WTC11 (cell line): Measurements from ENCODE around the gene ITIH2. TPM values are rescaled to one million over a fixed set of nuclear protein-coding genes. Genes with fewer than 3 reads are reported as not detected.
"Not testable (repeated sequence)": the region's sequence is repeated elsewhere in the genome, so short reads cannot be mapped to it uniquely, and the experiment has no call there.

Source experiments
- ATAC-seq: fragments of 200-7000 bp; cut with Tn5 transposase; 2 replicates; pipeline ENCODE4 v1.10.0; 2021; ENCODE audit warnings: mild to moderate bottlenecking, moderate library complexity
- CTCF ChIA-PET: fragments of 300-600 bp; sonication (Branson Sonifier 250); formaldehyde crosslinking; loops from one replicate; lab custom pipeline; 2021; ENCODE audit warnings: antibody characterized with exemption; lab: Charles Lee
- POLR2A ChIA-PET: fragments of 350-600 bp; sonication (Branson Sonifier 250); formaldehyde crosslinking; loops from one replicate; lab custom pipeline; 2021; ENCODE audit warnings: antibody characterized with exemption; lab: Charles Lee
- DNase-seq: peaks from one replicate; pipeline ENCODE4 v3.0.0; 2021; ENCODE audit warnings: low spot score
- H3K27ac Mint-ChIP-seq: 2 replicates; pipeline ENCODE4 v1.8.0; 2021; ENCODE audit warnings: mixed read lengths
- H3K27me3 Mint-ChIP-seq: 2 replicates; pipeline ENCODE4 v1.8.0; 2021; ENCODE audit warnings: low read depth, mild to moderate bottlenecking, moderate library complexity, mixed read lengths
- H3K36me3 Mint-ChIP-seq: 2 replicates; pipeline ENCODE4 v1.8.0; 2021; ENCODE audit warnings: mixed read lengths
- H3K4me1 Mint-ChIP-seq: 2 replicates; pipeline ENCODE4 v1.8.0; 2022; ENCODE audit warnings: mixed read lengths
- H3K4me3 Mint-ChIP-seq: 2 replicates; pipeline ENCODE4 v1.8.0; 2021; ENCODE audit warnings: mild to moderate bottlenecking, moderate library complexity, mixed read lengths
- H3K9me3 Mint-ChIP-seq: 2 replicates; pipeline ENCODE4 v1.8.0; 2021; ENCODE audit warnings: mixed read lengths
- ATF1 ChIP-seq: sonication (generic); formaldehyde crosslinking; IDR thresholded peaks from 2 replicates; pipeline ENCODE4 v1.8.1; 2023; ENCODE audit warnings: mild to moderate bottlenecking, moderate library complexity, missing genetic modification reagents
- CREM ChIP-seq: sonication (generic); formaldehyde crosslinking; IDR thresholded peaks from 2 replicates; pipeline ENCODE4 v1.8.1; 2022; ENCODE audit warnings: mild to moderate bottlenecking, missing genetic modification reagents, moderate library complexity
- GABPB1 ChIP-seq: sonication (generic); formaldehyde crosslinking; IDR thresholded peaks from 2 replicates; pipeline ENCODE4 v1.8.1; 2023; ENCODE audit warnings: mild to moderate bottlenecking, missing genetic modification reagents
- HMGXB4 ChIP-seq: sonication (generic); formaldehyde crosslinking; IDR thresholded peaks from 2 replicates; pipeline ENCODE4 v1.8.1; 2023; ENCODE audit warnings: mild to moderate bottlenecking, moderate library complexity, missing genetic modification reagents
- MLX ChIP-seq: sonication (generic); formaldehyde crosslinking; IDR thresholded peaks from 2 replicates; pipeline ENCODE4 v1.8.1; 2023; ENCODE audit warnings: mild to moderate bottlenecking, missing genetic modification reagents, moderate library complexity
- MXD4 ChIP-seq: fragments of 250-450 bp; sonication (Bioruptor Pico); IDR thresholded peaks from 2 replicates; pipeline ENCODE4 v1.8.0; 2021; ENCODE audit warnings: mild to moderate bottlenecking, moderate library complexity, borderline replicate concordance
- MYBL2 ChIP-seq: sonication (generic); formaldehyde crosslinking; IDR thresholded peaks from 2 replicates; pipeline ENCODE4 v1.8.1; 2023; ENCODE audit warnings: mild to moderate bottlenecking, moderate library complexity, missing genetic modification reagents
- NR3C1 ChIP-seq: sonication (generic); formaldehyde crosslinking; conservative IDR thresholded peaks from 2 replicates; pipeline ENCODE4 v1.8.1; 2023; ENCODE audit warnings: low read depth, mild to moderate bottlenecking, missing genetic modification reagents
- OVOL2 ChIP-seq: fragments of 250-450 bp; sonication (Bioruptor Pico); IDR thresholded peaks from 2 replicates; pipeline ENCODE4 v1.9.0; 2021; ENCODE audit warnings: mild to moderate bottlenecking, borderline replicate concordance
- SP1 ChIP-seq: sonication (generic); formaldehyde crosslinking; conservative IDR thresholded peaks from 2 replicates; pipeline ENCODE4 v1.8.1; 2022; ENCODE audit warnings: missing genetic modification reagents
- ZNF232 ChIP-seq: sonication (generic); formaldehyde crosslinking; IDR thresholded peaks from 2 replicates; pipeline ENCODE4 v1.8.0; 2022; ENCODE audit warnings: mild to moderate bottlenecking, missing genetic modification reagents
- ZNF396 ChIP-seq: fragments of 250-450 bp; sonication (Bioruptor Pico); IDR thresholded peaks from 2 replicates; pipeline ENCODE4 v1.8.0; 2021; ENCODE audit warnings: mild to moderate bottlenecking, moderate library complexity, borderline replicate concordance
- total RNA-seq: library from RNA; stranded (reverse); gene quantifications from 3 replicates; pipeline ENCODE4 v1.2.3, GENCODE V29; 2021
- TF ChIP-seq, protein P1 (sequence below): fragments of 200-600 bp; IDR thresholded peaks from 2 replicates; pipeline ENCODE4 v1.8.0; 2022; ENCODE audit warnings: antibody characterized with exemption
- TF ChIP-seq, protein P2 (sequence below): fragments of 250-450 bp; sonication (Bioruptor Pico); IDR thresholded peaks from 2 replicates; pipeline ENCODE4 v1.9.0; 2021; ENCODE audit warnings: mild to moderate bottlenecking

The ITIH2 gene
- total RNA-seq, 1 experiment from 2014 or later: 0.83 TPM

DNA sequence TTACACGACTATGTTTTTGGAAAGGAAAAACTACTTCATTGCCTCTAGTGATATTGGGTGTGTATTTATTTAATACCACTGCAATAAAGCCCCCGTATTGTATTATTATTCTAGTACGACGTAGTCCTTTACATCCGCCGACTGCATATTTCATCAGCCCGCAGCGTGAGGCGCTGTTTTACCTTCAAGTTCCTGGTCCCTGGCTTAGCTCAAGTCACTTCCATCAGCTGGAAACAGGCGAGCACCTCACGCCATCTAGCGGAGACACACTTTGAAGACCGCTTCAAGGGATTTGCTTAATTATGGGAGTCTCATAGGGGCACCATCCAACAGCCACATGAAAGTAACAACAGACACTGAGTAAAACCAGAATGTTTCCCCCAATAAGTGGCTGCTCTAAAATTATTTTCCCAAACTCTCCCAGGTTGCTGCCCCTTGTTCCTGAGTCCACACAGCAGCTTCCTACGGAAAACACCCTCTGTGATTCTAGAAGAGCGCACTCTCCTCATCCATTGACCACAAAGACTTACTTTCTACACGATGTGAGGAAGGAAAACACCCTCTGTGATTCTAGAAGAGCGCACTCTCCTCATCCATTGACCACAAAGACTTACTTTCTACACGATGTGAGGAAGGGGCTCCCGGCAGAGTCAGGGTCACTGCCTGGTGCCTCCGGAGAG is 15.7 kb upstream of the ITIH2 start:
- Mint-ChIP-seq H3K4me3 (no peak overlapping the region), H3K27me3 (peaks cover 7% of the 10 kb centered on the region; the same call in 1 of the 2 replicates), H3K9me3 (peaks cover 53% of the 10 kb centered on the region), H3K4me1 (no peaks in the 10 kb centered on the region), H3K27ac (no peak overlapping the region), H3K36me3 (peaks cover 24% of the 10 kb centered on the region)
- DNase-seq (peak; percentile 86), ATAC-seq (peak; percentile 98)
- ChIA-PET POLR2A (interaction anchor here (2.0 kb wide), 1 partner anchor 162 kb away, joined by 9 read pairs; no protein-coding TSS in a partner anchor), CTCF (interaction anchor here (0.6 to 3.7 kb wide), 41 partner anchors 11 to 1615 kb away, joined by 3 to 96 read pairs (median 4); partner anchors contain the start of genes ATP5F1C, ITIH5, KIN and TAF3)
- TF ChIP-seq GABPB1 (CRISPR knock-in tag): peak; percentile 91
- TF ChIP-seq HMGXB4 (CRISPR knock-in tag): peak; percentile 52; the same call in 1 of the 2 replicates
- TF ChIP-seq, protein P1, sequence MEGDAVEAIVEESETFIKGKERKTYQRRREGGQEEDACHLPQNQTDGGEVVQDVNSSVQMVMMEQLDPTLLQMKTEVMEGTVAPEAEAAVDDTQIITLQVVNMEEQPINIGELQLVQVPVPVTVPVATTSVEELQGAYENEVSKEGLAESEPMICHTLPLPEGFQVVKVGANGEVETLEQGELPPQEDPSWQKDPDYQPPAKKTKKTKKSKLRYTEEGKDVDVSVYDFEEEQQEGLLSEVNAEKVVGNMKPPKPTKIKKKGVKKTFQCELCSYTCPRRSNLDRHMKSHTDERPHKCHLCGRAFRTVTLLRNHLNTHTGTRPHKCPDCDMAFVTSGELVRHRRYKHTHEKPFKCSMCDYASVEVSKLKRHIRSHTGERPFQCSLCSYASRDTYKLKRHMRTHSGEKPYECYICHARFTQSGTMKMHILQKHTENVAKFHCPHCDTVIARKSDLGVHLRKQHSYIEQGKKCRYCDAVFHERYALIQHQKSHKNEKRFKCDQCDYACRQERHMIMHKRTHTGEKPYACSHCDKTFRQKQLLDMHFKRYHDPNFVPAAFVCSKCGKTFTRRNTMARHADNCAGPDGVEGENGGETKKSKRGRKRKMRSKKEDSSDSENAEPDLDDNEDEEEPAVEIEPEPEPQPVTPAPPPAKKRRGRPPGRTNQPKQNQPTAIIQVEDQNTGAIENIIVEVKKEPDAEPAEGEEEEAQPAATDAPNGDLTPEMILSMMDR: peak; percentile 64; the same call in 1 of the 2 replicates
- no peak for TF ChIP-seq ZNF396
- no peak for TF ChIP-seq ZNF232 (CRISPR knock-in tag)
- TF ChIP-seq MXD4 (CRISPR knock-in tag): no peak
- TF ChIP-seq ATF1 (CRISPR knock-in tag): no peak
- TF ChIP-seq SP1 (CRISPR knock-in tag): 0 out of 2 replicates have a peak, but pooled peaks have one; percentile 37
- TF ChIP-seq MYBL2 (CRISPR knock-in tag): no peak
- TF ChIP-seq, protein P2, sequence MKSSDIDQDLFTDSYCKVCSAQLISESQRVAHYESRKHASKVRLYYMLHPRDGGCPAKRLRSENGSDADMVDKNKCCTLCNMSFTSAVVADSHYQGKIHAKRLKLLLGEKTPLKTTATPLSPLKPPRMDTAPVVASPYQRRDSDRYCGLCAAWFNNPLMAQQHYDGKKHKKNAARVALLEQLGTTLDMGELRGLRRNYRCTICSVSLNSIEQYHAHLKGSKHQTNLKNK (CRISPR knock-in tag): no peak

- no peak for ATAC-seq
- ChIA-PET CTCF (interaction anchor here (1.0 kb wide), 1 partner anchor 164 kb away, joined by 3 read pairs; no protein-coding TSS in a partner anchor), POLR2A (no interaction called here)
- Mint-ChIP-seq H3K27me3 (no peaks in the 10 kb centered on the region), H3K36me3 (peaks cover 36% of the 10 kb centered on the region), H3K9me3 (peaks cover 59% of the 10 kb centered on the region), H3K27ac (no peak overlapping the region), H3K4me1 (no peaks in the 10 kb centered on the region), H3K4me3 (no peak overlapping the region)
- no peak for DNase-seq
- TF ChIP-seq OVOL2 (CRISPR knock-in tag): no peak
- no peak for TF ChIP-seq MLX (CRISPR knock-in tag)
- no peak for TF ChIP-seq CREM (CRISPR knock-in tag)
- TF ChIP-seq NR3C1 (CRISPR knock-in tag): no peak
Measured at GRCh38 chr10:7689591-7689990, 13.5 kb upstream of the ITIH2 start.

DNA sequence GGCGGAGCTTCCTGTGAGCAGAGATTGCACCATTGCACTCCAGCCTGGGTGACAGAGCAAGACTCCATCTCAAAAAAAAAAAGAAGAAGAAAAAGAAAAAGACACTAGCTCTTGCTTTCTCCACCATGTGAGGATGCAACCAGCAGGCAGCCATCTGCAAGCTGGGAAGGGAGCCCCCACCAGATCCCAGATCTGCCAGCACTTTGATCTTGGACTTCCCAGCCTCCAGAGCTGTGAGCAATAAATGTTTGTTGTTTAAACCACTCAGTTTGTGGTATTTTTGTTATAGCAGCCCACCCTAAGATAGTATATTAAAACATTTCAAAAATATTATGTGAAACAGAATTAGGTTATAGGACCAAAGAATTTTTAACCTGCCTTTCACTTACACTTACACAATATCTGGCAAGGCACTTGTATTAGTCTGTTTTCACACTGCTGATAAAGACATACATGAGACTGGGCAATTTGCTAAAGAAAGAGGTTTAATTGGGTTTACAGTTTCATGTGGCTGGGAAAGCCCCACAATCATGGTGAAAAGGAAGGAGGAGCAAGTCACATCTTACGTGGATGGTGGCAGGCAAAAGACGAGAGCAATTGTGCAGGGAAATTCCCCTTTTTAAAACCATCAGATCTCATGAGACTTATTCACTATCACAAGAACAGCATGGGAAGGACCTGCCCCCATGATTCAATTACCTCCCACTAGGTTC is 12.1 kb upstream of the ITIH2 start:
- CTCF ChIA-PET, H3K4me1 Mint-ChIP-seq, H3K27ac Mint-ChIP-seq, POLR2A ChIA-PET, H3K27me3 Mint-ChIP-seq, DNase-seq, ATAC-seq, H3K4me3 Mint-ChIP-seq: not testable (repeated sequence)
- Mint-ChIP-seq H3K36me3 (peaks cover 36% of the 10 kb centered on the region), H3K9me3 (peaks cover 56% of the 10 kb centered on the region)

- H3K27me3 Mint-ChIP-seq, DNase-seq, ATAC-seq, H3K27ac Mint-ChIP-seq, H3K4me3 Mint-ChIP-seq, H3K4me1 Mint-ChIP-seq, POLR2A ChIA-PET: not testable (repeated sequence)
- H3K36me3 Mint-ChIP-seq: peaks cover 36% of the 10 kb centered on the region
- CTCF ChIA-PET: interaction anchor here (1.3 kb wide), 1 partner anchor 167 kb away, joined by 4 read pairs; no protein-coding TSS in a partner anchor
- H3K9me3 Mint-ChIP-seq: peaks cover 56% of the 10 kb centered on the region
Measured at GRCh38 chr10:7692368-7692767, 10.7 kb upstream of the ITIH2 start.

GRCh38 chr10:7693194-7693593 is 9.9 kb upstream of the ITIH2 start:
- POLR2A ChIA-PET, ATAC-seq, H3K4me1 Mint-ChIP-seq, H3K4me3 Mint-ChIP-seq, H3K27ac Mint-ChIP-seq, DNase-seq, H3K27me3 Mint-ChIP-seq: not testable (repeated sequence)
- Mint-ChIP-seq H3K9me3 (peaks cover 56% of the 10 kb centered on the region), H3K36me3 (peaks cover 36% of the 10 kb centered on the region)
- CTCF ChIA-PET: interaction anchor here (1.3 kb wide), 1 partner anchor 168 kb away, joined by 4 read pairs; no protein-coding TSS in a partner anchor
